Neural cell (in vitro differentiated cells): ENCODE data around the gene CHST11.

ENCODE experiments used
- CTCF ChIP-seq: fragments of 450-650 bp; IDR thresholded peaks from 2 replicates; pipeline ENCODE4 v1.5.1; 2014; ENCODE audit warnings: antibody characterized with exemption, mild to moderate bottlenecking, moderate library complexity; ENCODE audit not compliant: poor library complexity, severe bottlenecking
- POLR2AphosphoS5 ChIP-seq: IDR thresholded peaks from 2 replicates; pipeline ENCODE4 v1.6.1; 2012

- TF ChIP-seq POLR2AphosphoS5: no peak
- TF ChIP-seq CTCF: no peak
Measured at GRCh38 chr12:104502638-104503037, 45.9 kb downstream of the CHST11 start.
